GM12878 (cell line): ENCODE measurements around the gene HMGCL. TPM values are rescaled to one million over a fixed set of nuclear protein-coding genes. Genes with fewer than 3 reads are reported as not detected.
A peak's percentile ranks its signal among the peaks of the same experiment; 100 is the strongest.

Source experiments
- ATAC-seq: fragments of 200-7000 bp; cut with Tn5 transposase; 3 replicates; pipeline ENCODE4 v1.9.1; 2020; ENCODE audit warnings: mild to moderate bottlenecking, moderate library complexity
- BruUV-seq: library from RNA; stranded (reverse); fragments of 400-500 nt; replicated peaks from 2 replicates; lab custom pipeline; 2021; lab: Mats Ljungman, UMichigan
- CTCF ChIA-PET: fragments of 300-600 bp; sonication (Branson Sonifier 250); formaldehyde crosslinking; extraction: SDS; loops from one replicate; lab custom pipeline; 2021; ENCODE audit warnings: inconsistent platforms; lab: Yijun Ruan, JAX
- POLR2A ChIA-PET: fragments of 350-600 bp; formaldehyde crosslinking; extraction: SDS; loops from one replicate; lab custom pipeline; 2021; ENCODE audit warnings: inconsistent platforms; lab: Charles Lee
- RAD21 ChIA-PET: fragments of 300-600 bp; sonication (Branson Sonifier 250); formaldehyde crosslinking; loops from one replicate; lab custom pipeline; 2023; ENCODE audit warnings: antibody characterized with exemption; ENCODE audit not compliant: unreplicated experiment; lab: Charles Lee
- SMC1A ChIA-PET: fragments of 300-600 bp; sonication (Branson Sonifier 250); formaldehyde crosslinking; loops from one replicate; lab custom pipeline; 2023; ENCODE audit not compliant: unreplicated experiment, uncharacterized antibody; lab: Charles Lee
- DNase-seq: peaks from one replicate; pipeline ENCODE4 v3.0.0-alpha.2; 2011; ENCODE audit warnings: low read depth, low spot score
- FAIRE-seq: peaks from 3 replicates; lab custom pipeline; 2011; peaks lifted over from hg19 to GRCh38; lab: Jason Lieb, UNC
- H2AFZ ChIP-seq: 2 replicates; pipeline ENCODE4 v1.6.0; 2011; ENCODE audit warnings: low read depth, low read length, control low read depth; ENCODE audit not compliant: control insufficient read depth
- H3K27ac ChIP-seq: 2 replicates; pipeline ENCODE4 v1.5.1; 2011; ENCODE audit warnings: control low read depth; ENCODE audit not compliant: control insufficient read depth, insufficient read depth
- H3K27me3 ChIP-seq, 2 experiments: replicated peaks in 1 of 2; 2 replicates each; pipeline versions ENCODE4 v1.6.0 to v1.6.1; 2011; ENCODE audit warnings: low read length in 1 of 2; ENCODE audit not compliant: control insufficient read depth in 2 of 2, insufficient read depth in 2 of 2
- H3K36me3 ChIP-seq, 2 experiments: 2 replicates each; pipeline ENCODE4 v1.5.1; 2011; ENCODE audit warnings: low read length in 1 of 2; ENCODE audit not compliant: control insufficient read depth in 2 of 2, insufficient read depth in 2 of 2
- H3K4me1 ChIP-seq: 2 replicates; pipeline ENCODE4 v1.6.1; 2011; ENCODE audit warnings: mild to moderate bottlenecking, low read length, moderate library complexity, mixed read lengths; ENCODE audit not compliant: control insufficient read depth, insufficient read depth
- H3K4me2 ChIP-seq: 2 replicates; pipeline ENCODE4 v1.6.0; 2011; ENCODE audit warnings: control low read depth; ENCODE audit not compliant: control insufficient read depth, insufficient read depth
- H3K4me3 ChIP-seq: fragments of 200-600 bp; sonication (generic); 2 replicates; pipeline ENCODE4 v1.5.1; 2016
- H3K79me2 ChIP-seq: 2 replicates; pipeline ENCODE4 v1.6.0; 2011; ENCODE audit warnings: low read length; ENCODE audit not compliant: control insufficient read depth, insufficient read depth
- H3K9ac ChIP-seq: 2 replicates; pipeline ENCODE4 v1.8.0; 2011; ENCODE audit warnings: low read length, control low read depth, mixed read lengths; ENCODE audit not compliant: control insufficient read depth, insufficient read depth
- H3K9me3 ChIP-seq: replicated peaks from 3 replicates; pipeline ENCODE4 v1.5.1; 2011; ENCODE audit warnings: mild to moderate bottlenecking, low read length; ENCODE audit not compliant: control insufficient read depth, insufficient read depth
- H4K20me1 ChIP-seq: 2 replicates; pipeline ENCODE4 v1.6.0; 2011; ENCODE audit not compliant: control insufficient read depth, insufficient read depth
- ATF7 ChIP-seq: fragments of 450-650 bp; IDR thresholded peaks from 2 replicates; pipeline ENCODE4 v1.6.1; 2016; ENCODE audit warnings: low read depth, mild to moderate bottlenecking
- BHLHE40 ChIP-seq, 2 experiments: fragments of 450-650 bp in 1 of 2; IDR thresholded peaks; 2 replicates each; pipeline ENCODE4 v1.6.1; 2011 to 2017; ENCODE audit warnings: low read depth in 2 of 2, borderline replicate concordance in 1 of 2, improper control_type of control experiment in 1 of 2, low read length in 1 of 2, mild to moderate bottlenecking in 1 of 2
- CREB1 ChIP-seq: IDR thresholded peaks from 2 replicates; pipeline ENCODE4 v1.6.1; 2012; ENCODE audit warnings: low read depth, mild to moderate bottlenecking, inconsistent platforms
- EP300 ChIP-seq, 2 experiments: fragments of 150-350 bp in 1 of 2; IDR thresholded peaks; 2 replicates each; pipeline ENCODE4 v1.6.1; 2011 to 2012; ENCODE audit warnings: low read depth in 2 of 2, low read length in 2 of 2, borderline replicate concordance in 1 of 2, improper control_type of control experiment in 1 of 2, inconsistent platforms in 1 of 2; ENCODE audit not compliant: control insufficient read depth in 1 of 2
- FOS ChIP-seq: IDR thresholded peaks from 3 replicates; pipeline ENCODE4 v1.6.1; 2011; ENCODE audit warnings: borderline replicate concordance; ENCODE audit not compliant: insufficient read length; ENCODE audit errors: extremely low read depth
- GABPA ChIP-seq: IDR thresholded peaks from 2 replicates; pipeline ENCODE4 v1.6.1; 2014; ENCODE audit warnings: antibody characterized with exemption, low read depth, mild to moderate bottlenecking, inconsistent platforms
- JUNB ChIP-seq: IDR thresholded peaks from 2 replicates; pipeline ENCODE4 v1.6.1; 2016; ENCODE audit warnings: antibody characterized with exemption, mild to moderate bottlenecking
- KAT2A ChIP-seq: conservative IDR thresholded peaks from 2 replicates; pipeline ENCODE4 v1.6.1; 2011; ENCODE audit warnings: low read depth, low read length; ENCODE audit not compliant: control insufficient read depth
- NR2C2 ChIP-seq: IDR thresholded peaks from 2 replicates; pipeline ENCODE4 v1.6.1; 2011; ENCODE audit warnings: borderline replicate concordance, low read depth; ENCODE audit not compliant: control insufficient read depth, insufficient read length
- POU2F2 ChIP-seq: IDR thresholded peaks from 3 replicates; pipeline ENCODE4 v1.6.1; 2011; ENCODE audit warnings: low read depth, mild to moderate bottlenecking, low read length, borderline replicate concordance
- RBBP5 ChIP-seq: fragments of 200-600 bp; sonication (generic); conservative IDR thresholded peaks from 2 replicates; pipeline ENCODE4 v1.6.1; 2016
- TCF3 ChIP-seq: IDR thresholded peaks from 2 replicates; pipeline ENCODE4 v1.6.1; 2012; ENCODE audit warnings: low read depth, mild to moderate bottlenecking, low read length, borderline replicate concordance; ENCODE audit not compliant: insufficient read depth
- TCF7 ChIP-seq: IDR thresholded peaks from 2 replicates; pipeline ENCODE4 v1.6.1; 2014; ENCODE audit warnings: antibody characterized with exemption, borderline replicate concordance
- USF1 ChIP-seq: IDR thresholded peaks from 2 replicates; pipeline ENCODE4 v1.6.1; 2011; ENCODE audit warnings: borderline replicate concordance, low read depth, mild to moderate bottlenecking, moderate library complexity, mixed read lengths, low read length; ENCODE audit not compliant: insufficient read depth; ENCODE audit errors: extremely low read length
- ZNF687 ChIP-seq: fragments of 450-650 bp; IDR thresholded peaks from 2 replicates; pipeline ENCODE4 v1.6.1; 2017; ENCODE audit warnings: mild to moderate bottlenecking, moderate library complexity
- WGBS: methylation state at CpG from one replicate; pipeline ENCODE4 v1.1.6; 2016; ENCODE audit warnings: low lambda C conversion rate; ENCODE audit not compliant: insufficient replicate concordance, insufficient coverage; ENCODE audit errors: missing lambda C conversion rate; 5-methylcytosine and 5-hydroxymethylcytosine counted together
- in situ Hi-C: fragments of 300-500 bp; cut with MboI; formaldehyde crosslinking; loops from 9 replicates; pipeline ENCODE4 v1.14.3; 2018; ENCODE audit warnings: mixed read lengths
- intact Hi-C: fragments of 100-400 bp; cut with micrococcal nuclease; formaldehyde crosslinking; loops from one replicate; pipeline ENCODE4 v1.14.2; 2022; ENCODE audit not compliant: unreplicated experiment
- polyA plus RNA-seq, 11 experiments: library from polyadenylated mRNA; depleted of rRNA in 4 of 11; unstranded in 6 of 11; stranded (reverse) in 5 of 11; fragments of >200 nt; fragmentation: Nextera tagmentation in 4 of 11; fragmentation: Illumina TruSeq in 1 of 11; extraction: Ambion mirVana in 4 of 11; extraction: Trizol in 1 of 11; gene quantifications; 1 replicate in 1 of 11; 2 replicates in 10 of 11; pipeline versions ENCODE4 v1.2.1 to v1.2.3, GENCODE V29; 2011 to 2016; ENCODE audit warnings: inconsistent platforms in 2 of 11, missing spikeins in 2 of 11, low read depth in 1 of 11
- total RNA-seq, 4 experiments: library from RNA; depleted of rRNA in 3 of 4; stranded (reverse); fragments of >200 nt in 3 of 4; fragmentation: Illumina TruSeq in 1 of 4; extraction: Trizol in 1 of 4; gene quantifications; 2 replicates each; pipeline versions ENCODE4 v1.2.1 to v1.2.3, GENCODE V29; 2013 to 2021

Gene HMGCL
- total and polyA plus RNA-seq, 10 of the 15 experiments (the other 5 are each of a cell fraction or from before 2014, with no cell fraction given), result 29.4 to 127 (median 36.4) TPM

DNA sequence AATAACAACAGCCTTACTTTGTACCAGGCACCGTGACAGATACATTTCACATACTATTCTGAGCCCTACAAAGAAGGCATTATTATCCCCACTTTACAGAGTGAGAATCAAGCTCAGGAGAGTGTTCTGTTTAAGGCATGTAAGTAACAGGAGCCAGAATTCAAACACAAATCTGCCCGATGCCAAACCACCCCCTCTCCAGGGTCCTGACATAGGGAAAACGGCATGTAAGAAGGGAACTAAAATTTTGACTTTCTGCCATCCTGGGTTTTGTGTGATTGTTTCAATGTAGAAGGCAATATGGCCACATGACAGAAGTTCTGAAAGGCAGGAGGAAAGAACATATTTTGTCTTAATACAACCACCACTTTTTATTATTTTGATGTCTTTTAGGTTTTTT is 37.4 kb upstream of the HMGCL start:
- Histone ChIP-seq H3K4me3 (no peak overlapping the region), H3K9ac (no peak overlapping the region), H3K27me3 (no peaks in the 10 kb centered on the region), H3K4me2 (no peak overlapping the region), H2AFZ (no peak overlapping the region), H3K79me2 (peaks cover 31% of the 10 kb centered on the region), H4K20me1 (no peaks in the 10 kb centered on the region), H3K36me3 (peaks cover 1 to 5% of the 10 kb centered on the region in 2 experiments; a peak in 2 of 4 replicates), H3K27ac (no peak overlapping the region), H3K9me3 (no peaks in the 10 kb centered on the region), H3K4me1 (peaks cover 10% of the 10 kb centered on the region)
- in situ Hi-C loops (loop anchor here (10.0 kb wide), 1 partner anchor 58 kb away; the partner anchor contains the start of gene GALE), intact Hi-C loops (no loop called here)
- FAIRE-seq (no peak), DNase-seq (no peak), ATAC-seq (no peak)
- ChIA-PET SMC1A (interaction anchor here (1.8 kb wide), 1 partner anchor 37 kb away, joined by 3 read pairs; the partner anchor contains the start of gene HMGCL), CTCF (interaction anchor here (0.8 to 4.6 kb wide), 5 partner anchors 8 to 91 kb away, joined by 3 to 50 read pairs (median 3); partner anchors contain the start of gene HMGCL), RAD21 (interaction anchor here (1.1 to 4.8 kb wide), 2 partner anchors 47 to 52 kb away, joined by 3 to 20 read pairs; no protein-coding TSS in a partner anchor), POLR2A (no interaction called here)
- 71% methylated on average over 3 of the region's 3 CpGs for WGBS
- TF ChIP-seq JUNB (no peak), EP300 (IDR thresholded peaks at IDR 0.05; ENCODE audit: borderline replicate concordance in 1 of 2, control insufficient read depth in 1 of 2, low read depth in 2 of 2, low read length in 2 of 2) (no peak), USF1 (no peak), ZNF687 (no peak), CREB1 (no peak), TCF3 (no peak), BHLHE40 (IDR thresholded peaks at IDR 0.05; ENCODE audit: borderline replicate concordance in 1 of 2, low read depth in 2 of 2, low read length in 1 of 2) (no peak), KAT2A (no peak), RBBP5 (no peak), GABPA (no peak), FOS (no peak), TCF7 (no peak), POU2F2 (no peak), ATF7 (no peak), NR2C2 (no peak)
- TSS peak; percentile 24 for BruUV-seq
